KMS-11 (cell line): ENCODE measurements around the gene CACNA2D3.

ENCODE experiments used
- H2AFZ ChIP-seq: fragments of 200-600 bp; sonication (generic); 2 replicates; pipeline ENCODE4 v1.6.1; 2016; ENCODE audit warnings: antibody characterized with exemption, mixed run types, low read depth
- H3K27ac ChIP-seq: fragments of 200-600 bp; sonication (generic); 2 replicates; pipeline ENCODE4 v1.6.1; 2016; ENCODE audit warnings: mild to moderate bottlenecking, mixed run types
- H3K27me3 ChIP-seq: fragments of 200-600 bp; sonication (generic); 2 replicates; pipeline ENCODE4 v1.6.1; 2017; ENCODE audit warnings: mild to moderate bottlenecking, low read depth, mixed run types, moderate library complexity; ENCODE audit not compliant: insufficient read depth
- H3K36me3 ChIP-seq: fragments of 200-600 bp; sonication (generic); 2 replicates; pipeline ENCODE4 v1.6.1; 2017; ENCODE audit warnings: mild to moderate bottlenecking, mixed run types; ENCODE audit not compliant: insufficient read depth
- H3K4me1 ChIP-seq: fragments of 200-600 bp; sonication (generic); 2 replicates; pipeline ENCODE4 v1.6.1; 2016; ENCODE audit warnings: mild to moderate bottlenecking, low read depth, mixed run types; ENCODE audit not compliant: poor library complexity, severe bottlenecking
- H3K4me2 ChIP-seq: fragments of 200-600 bp; sonication (generic); 2 replicates; pipeline ENCODE4 v1.7.0; 2016; ENCODE audit warnings: mild to moderate bottlenecking, mixed run types
- H3K4me3 ChIP-seq: fragments of 200-600 bp; sonication (generic); IDR thresholded peaks from 2 replicates; pipeline ENCODE4 v1.6.1; 2017; ENCODE audit warnings: low read depth, low read length, mixed read lengths; ENCODE audit not compliant: insufficient read depth
- H3K79me2 ChIP-seq: fragments of 200-600 bp; sonication (generic); 2 replicates; pipeline ENCODE4 v1.6.1; 2016; ENCODE audit warnings: low read depth, mixed run types; ENCODE audit not compliant: insufficient read depth
- H3K9ac ChIP-seq: fragments of 200-600 bp; sonication (generic); 2 replicates; pipeline ENCODE4 v1.6.1; 2016; ENCODE audit warnings: mild to moderate bottlenecking, mixed run types
- H4K20me1 ChIP-seq: fragments of 200-600 bp; sonication (generic); 2 replicates; pipeline ENCODE4 v1.6.1; 2016; ENCODE audit warnings: mild to moderate bottlenecking, mixed run types; ENCODE audit not compliant: insufficient read depth
- TF ChIP-seq, protein P1 (sequence below): fragments of 200-600 bp; sonication (generic); conservative IDR thresholded peaks from 2 replicates; pipeline ENCODE4 v1.6.1; 2017; ENCODE audit warnings: low read depth, mild to moderate bottlenecking, antibody characterized with exemption, low read length, moderate library complexity, mixed read lengths

Gene CACNA2D3

DNA sequence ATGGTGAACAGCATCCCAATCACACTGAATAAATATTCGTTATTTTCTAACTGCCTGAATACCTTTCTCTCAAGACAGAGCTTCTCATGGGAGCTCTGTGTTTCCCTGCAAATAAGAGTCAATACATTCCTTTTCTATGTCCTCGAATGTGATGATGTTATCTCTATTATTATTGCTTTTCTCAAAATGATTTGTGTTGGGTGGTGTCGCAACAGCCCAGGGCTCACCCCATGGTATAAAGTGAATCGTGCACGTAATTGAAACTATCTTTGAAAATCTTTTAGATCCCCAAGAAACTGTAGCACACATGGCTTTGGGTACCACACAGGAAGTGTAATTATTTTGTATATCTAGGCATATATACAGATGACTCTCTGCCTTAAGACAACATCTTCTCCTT, 996.1 kb downstream of the CACNA2D3 start:
- no peak overlapping the region for H2AFZ ChIP-seq
- TF ChIP-seq, protein P1, sequence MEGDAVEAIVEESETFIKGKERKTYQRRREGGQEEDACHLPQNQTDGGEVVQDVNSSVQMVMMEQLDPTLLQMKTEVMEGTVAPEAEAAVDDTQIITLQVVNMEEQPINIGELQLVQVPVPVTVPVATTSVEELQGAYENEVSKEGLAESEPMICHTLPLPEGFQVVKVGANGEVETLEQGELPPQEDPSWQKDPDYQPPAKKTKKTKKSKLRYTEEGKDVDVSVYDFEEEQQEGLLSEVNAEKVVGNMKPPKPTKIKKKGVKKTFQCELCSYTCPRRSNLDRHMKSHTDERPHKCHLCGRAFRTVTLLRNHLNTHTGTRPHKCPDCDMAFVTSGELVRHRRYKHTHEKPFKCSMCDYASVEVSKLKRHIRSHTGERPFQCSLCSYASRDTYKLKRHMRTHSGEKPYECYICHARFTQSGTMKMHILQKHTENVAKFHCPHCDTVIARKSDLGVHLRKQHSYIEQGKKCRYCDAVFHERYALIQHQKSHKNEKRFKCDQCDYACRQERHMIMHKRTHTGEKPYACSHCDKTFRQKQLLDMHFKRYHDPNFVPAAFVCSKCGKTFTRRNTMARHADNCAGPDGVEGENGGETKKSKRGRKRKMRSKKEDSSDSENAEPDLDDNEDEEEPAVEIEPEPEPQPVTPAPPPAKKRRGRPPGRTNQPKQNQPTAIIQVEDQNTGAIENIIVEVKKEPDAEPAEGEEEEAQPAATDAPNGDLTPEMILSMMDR = no peak
- no peaks in the 10 kb centered on the region for H4K20me1 ChIP-seq
- H3K79me2 ChIP-seq = no peaks in the 10 kb centered on the region
- no peaks in the 10 kb centered on the region for H3K36me3 ChIP-seq
- H3K4me3 ChIP-seq = no peak overlapping the region
- no peaks in the 10 kb centered on the region for H3K4me1 ChIP-seq
- H3K27me3 ChIP-seq = no peaks in the 10 kb centered on the region
- no peak overlapping the region for H3K4me2 ChIP-seq
- no peak overlapping the region for H3K9ac ChIP-seq
- H3K27ac ChIP-seq = no peak overlapping the region

DNA sequence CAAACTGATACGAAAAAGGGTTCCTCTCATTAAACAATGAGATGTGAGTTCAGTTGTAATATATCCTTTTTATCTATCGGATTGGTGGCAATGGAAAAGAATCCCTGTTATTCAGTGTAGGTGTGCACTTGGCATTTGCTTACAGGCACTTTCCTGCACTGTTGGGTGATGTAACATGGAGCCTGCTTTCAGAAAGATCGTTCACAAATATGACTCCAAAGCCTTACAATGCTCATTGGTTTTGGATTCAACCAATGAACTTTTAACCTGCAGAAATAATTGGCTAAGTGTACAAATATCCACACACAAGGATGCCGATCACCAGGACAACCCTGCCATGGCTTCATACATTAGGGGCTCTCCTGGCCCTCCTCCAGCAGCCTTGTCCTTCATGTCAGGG, 996.9 kb downstream of the CACNA2D3 start:
- Histone ChIP-seq H3K27ac (no peak overlapping the region), H2AFZ (no peak overlapping the region), H3K36me3 (no peaks in the 10 kb centered on the region), H3K79me2 (no peaks in the 10 kb centered on the region), H3K4me1 (no peaks in the 10 kb centered on the region), H3K9ac (no peak overlapping the region), H3K27me3 (no peaks in the 10 kb centered on the region), H3K4me2 (no peak overlapping the region), H3K4me3 (no peak overlapping the region), H4K20me1 (no peaks in the 10 kb centered on the region)
- TF ChIP-seq, protein P1 = no peak

DNA sequence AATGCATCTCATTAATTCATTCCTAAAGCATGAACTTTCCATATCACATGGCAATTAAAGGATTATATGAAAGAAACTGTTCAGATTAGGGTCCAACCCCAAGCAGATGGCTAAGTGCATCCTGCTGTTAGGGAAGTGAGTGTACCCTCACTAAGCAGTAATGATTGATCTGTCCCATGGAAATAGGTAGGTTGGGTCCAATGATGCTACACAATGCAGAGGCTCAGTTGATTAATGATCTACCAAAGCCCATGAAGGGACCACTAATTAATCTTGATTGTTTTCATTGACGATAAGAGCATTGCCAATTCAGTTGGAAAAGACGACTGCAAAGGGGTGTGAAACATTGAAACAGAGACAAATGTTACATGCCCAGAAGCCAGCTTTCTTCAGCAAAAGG, 1000.0 kb downstream of the CACNA2D3 start:
- H3K36me3 ChIP-seq = no peaks in the 10 kb centered on the region
- no peak overlapping the region for H3K4me3 ChIP-seq
- no peak overlapping the region for H3K27ac ChIP-seq
- no peaks in the 10 kb centered on the region for H3K79me2 ChIP-seq
- no peak overlapping the region for H3K4me2 ChIP-seq
- no peak overlapping the region for H3K9ac ChIP-seq
- TF ChIP-seq, protein P1 = no peak
- H4K20me1 ChIP-seq = no peaks in the 10 kb centered on the region
- no peaks in the 10 kb centered on the region for H3K4me1 ChIP-seq
- no peak overlapping the region for H2AFZ ChIP-seq
- H3K27me3 ChIP-seq = no peaks in the 10 kb centered on the region
